Measurements from ENCODE around the gene KIAA0232. TPM values are rescaled to one million over a fixed set of nuclear protein-coding genes. Genes with fewer than 3 reads are reported as not detected.

KIAA0232 gene
- total RNA-seq, 1 donor from 2014 or later, result 14.5 TPM

- H3K4me1 Mint-ChIP-seq (ENCODE audit: low read depth), result peaks cover 16% of the 10 kb centered on the region
- no peaks in the 10 kb centered on the region for H3K9me3 Mint-ChIP-seq
- peaks cover 53% of the 10 kb centered on the region for H3K36me3 Mint-ChIP-seq (ENCODE audit: low read depth)
- intact Hi-C loops (cut with micrococcal nuclease), result no loop called here
- H3K4me3 Mint-ChIP-seq, result no peak overlapping the region
- no peak overlapping the region for H3K27ac Mint-ChIP-seq
- no peaks in the 10 kb centered on the region for H3K27me3 Mint-ChIP-seq (ENCODE audit: insufficient read depth)
- no peak for DNase-seq (ENCODE audit: low spot score)
These were observed 94.5 kb downstream of the KIAA0232 start for GRCh38 chr4:6877067-6877466.

- no peak overlapping the region for H3K4me3 Mint-ChIP-seq
- peaks cover 57% of the 10 kb centered on the region for H3K36me3 Mint-ChIP-seq (ENCODE audit: low read depth)
- DNase-seq (ENCODE audit: low spot score), result no peak
- H3K4me1 Mint-ChIP-seq (ENCODE audit: low read depth), result peaks cover 16% of the 10 kb centered on the region
- H3K9me3 Mint-ChIP-seq, result no peaks in the 10 kb centered on the region
- intact Hi-C loops (cut with micrococcal nuclease), result no loop called here
- H3K27ac Mint-ChIP-seq, result no peak overlapping the region
- H3K27me3 Mint-ChIP-seq (ENCODE audit: insufficient read depth), result no peaks in the 10 kb centered on the region
These were observed 96.0 kb downstream of the KIAA0232 start for GRCh38 chr4:6878451-6879059.

GRCh38 chr4:6880691-6881090 is 98.2 kb downstream of the KIAA0232 start:
- Mint-ChIP-seq H3K4me3 (no peak overlapping the region), H3K4me1 (ENCODE audit: low read depth) (peaks cover 9% of the 10 kb centered on the region), H3K9me3 (no peaks in the 10 kb centered on the region), H3K27me3 (ENCODE audit: insufficient read depth) (no peaks in the 10 kb centered on the region), H3K36me3 (ENCODE audit: low read depth) (peaks cover 57% of the 10 kb centered on the region), H3K27ac (no peak overlapping the region)
- DNase-seq (ENCODE audit: low spot score), result no peak
- intact Hi-C loops (cut with micrococcal nuclease), result no loop called here

DNA sequence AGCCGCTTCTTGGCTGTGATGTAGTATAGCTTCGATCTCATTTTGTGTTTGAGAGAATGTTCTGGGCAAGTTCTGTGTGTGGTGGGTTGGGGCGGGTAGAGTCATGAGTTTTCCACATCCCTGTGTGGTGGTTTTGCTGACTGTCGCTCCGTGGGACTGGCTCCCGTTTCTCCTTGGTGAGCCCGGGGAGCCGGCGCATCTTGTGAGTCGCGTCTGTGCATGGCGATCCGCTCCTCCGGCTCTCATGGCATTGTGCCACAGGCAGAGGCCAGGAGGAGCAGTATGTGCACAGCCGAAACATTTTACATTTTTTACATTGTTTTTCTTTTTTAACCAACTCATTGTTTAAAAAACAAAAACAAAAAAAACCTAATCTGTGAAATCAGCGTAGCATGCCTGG is 99.4 kb downstream of the KIAA0232 start:
- no peak for DNase-seq (ENCODE audit: low spot score)
- Mint-ChIP-seq H3K4me3 (no peak overlapping the region), H3K9me3 (no peaks in the 10 kb centered on the region), H3K27ac (no peak overlapping the region), H3K4me1 (ENCODE audit: low read depth) (peaks cover 7% of the 10 kb centered on the region), H3K27me3 (ENCODE audit: insufficient read depth) (no peaks in the 10 kb centered on the region), H3K36me3 (ENCODE audit: low read depth) (peaks cover 47% of the 10 kb centered on the region)
- intact Hi-C loops (cut with micrococcal nuclease), result no loop called here

DNA sequence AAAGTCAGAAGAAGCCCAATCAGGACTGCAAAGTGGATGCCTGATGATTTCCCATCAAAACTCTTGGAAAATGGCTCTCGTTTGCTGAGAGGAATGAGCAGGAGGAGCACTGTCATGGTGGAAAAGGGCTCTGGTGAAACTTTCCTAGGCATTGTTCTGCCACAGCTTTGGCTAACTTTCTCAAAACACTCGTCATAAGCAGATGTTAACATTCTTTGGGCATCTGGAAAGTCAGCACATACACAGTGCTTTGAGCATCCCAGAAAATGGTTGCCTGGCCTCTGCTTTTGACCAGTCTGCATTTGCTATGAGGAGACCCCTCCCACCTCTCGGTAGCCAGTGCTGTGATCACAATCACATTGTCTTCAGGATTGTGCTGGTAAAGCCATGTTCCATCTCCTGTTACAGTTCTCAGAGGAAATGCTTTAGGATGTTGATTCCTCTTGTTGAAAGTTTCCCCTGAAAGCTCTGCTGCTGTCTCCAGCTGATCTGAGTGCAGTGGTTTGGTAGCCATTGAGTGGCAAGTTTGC is 101.9 kb downstream of the KIAA0232 start:
- Mint-ChIP-seq H3K27ac (no peak overlapping the region), H3K4me3 (no peak overlapping the region), H3K27me3 (ENCODE audit: insufficient read depth) (no peaks in the 10 kb centered on the region), H3K9me3 (no peaks in the 10 kb centered on the region), H3K4me1 (ENCODE audit: low read depth) (peaks cover 5% of the 10 kb centered on the region), H3K36me3 (ENCODE audit: low read depth) (peaks cover 30% of the 10 kb centered on the region)
- intact Hi-C loops (cut with micrococcal nuclease), result no loop called here
- DNase-seq (ENCODE audit: low spot score), result no peak

DNA sequence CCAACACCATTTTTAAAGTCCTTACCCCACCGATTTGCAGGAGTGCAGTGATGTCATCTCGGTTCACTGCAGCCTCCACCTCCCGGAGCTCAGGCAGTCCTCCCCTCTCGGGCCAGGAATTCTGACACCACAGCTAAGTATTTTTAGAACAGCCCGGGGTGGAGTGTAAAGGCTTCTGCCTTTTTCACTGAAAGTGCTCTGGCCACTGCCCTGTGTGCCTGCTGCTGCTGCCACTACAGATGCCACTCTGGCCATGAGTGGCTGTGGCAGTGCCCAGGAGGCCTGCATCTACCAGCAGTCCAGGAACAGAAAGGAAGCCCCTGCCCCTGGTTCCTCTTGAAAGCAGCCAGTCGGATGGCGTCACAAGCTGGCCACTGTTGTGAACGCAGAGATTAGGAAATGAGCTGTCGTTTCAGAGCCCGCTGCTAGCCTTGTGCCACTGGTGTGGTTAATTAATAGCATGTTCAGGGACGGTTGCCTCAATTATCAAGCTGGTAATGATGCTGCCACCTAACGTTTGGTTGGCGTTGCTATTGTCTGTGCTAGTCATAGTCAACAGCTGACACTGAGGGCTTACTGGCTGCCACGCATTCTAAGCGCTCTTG is 103.5 kb downstream of the KIAA0232 start:
- no peak overlapping the region for H3K27ac Mint-ChIP-seq

DNA sequence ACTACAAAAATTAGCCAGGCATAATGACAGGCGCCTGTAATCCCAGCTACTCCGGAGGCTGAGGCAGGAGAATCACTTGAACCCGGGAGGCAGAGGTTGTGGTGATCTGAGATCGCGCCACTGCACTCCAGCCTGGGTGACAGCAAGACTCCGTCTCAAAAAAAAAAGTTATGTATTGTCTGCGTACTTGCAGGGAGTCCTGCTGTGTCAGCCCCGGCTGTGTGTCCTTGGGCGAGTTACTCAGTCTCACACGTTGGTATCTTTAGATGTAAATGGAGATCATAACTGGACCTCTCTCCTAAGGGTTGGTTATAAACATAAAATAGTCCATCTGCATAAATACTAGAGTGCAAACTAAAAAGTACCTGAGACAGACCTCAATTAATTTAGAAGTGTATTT is 104.4 kb downstream of the KIAA0232 start:
- Mint-ChIP-seq H3K27me3 (ENCODE audit: insufficient read depth) (no peaks in the 10 kb centered on the region), H3K9me3 (peaks cover 10% of the 10 kb centered on the region), H3K27ac (no peak overlapping the region), H3K4me3 (no peak overlapping the region), H3K36me3 (ENCODE audit: low read depth) (peaks cover 14% of the 10 kb centered on the region), H3K4me1 (ENCODE audit: low read depth) (peaks cover 11% of the 10 kb centered on the region)
- no peak for DNase-seq (ENCODE audit: low spot score)
- intact Hi-C loops (cut with micrococcal nuclease), result no loop called here

More for the DNA sequence above, 103.5 kb downstream of the KIAA0232 start:
- Mint-ChIP-seq H3K27me3 (ENCODE audit: insufficient read depth) (no peaks in the 10 kb centered on the region), H3K4me3 (no peak overlapping the region), H3K36me3 (ENCODE audit: low read depth) (peaks cover 22% of the 10 kb centered on the region), H3K4me1 (ENCODE audit: low read depth) (peaks cover 5% of the 10 kb centered on the region), H3K9me3 (peaks cover 10% of the 10 kb centered on the region)
- no peak for DNase-seq (ENCODE audit: low spot score)
- intact Hi-C loops (cut with micrococcal nuclease), result no loop called here

DNA sequence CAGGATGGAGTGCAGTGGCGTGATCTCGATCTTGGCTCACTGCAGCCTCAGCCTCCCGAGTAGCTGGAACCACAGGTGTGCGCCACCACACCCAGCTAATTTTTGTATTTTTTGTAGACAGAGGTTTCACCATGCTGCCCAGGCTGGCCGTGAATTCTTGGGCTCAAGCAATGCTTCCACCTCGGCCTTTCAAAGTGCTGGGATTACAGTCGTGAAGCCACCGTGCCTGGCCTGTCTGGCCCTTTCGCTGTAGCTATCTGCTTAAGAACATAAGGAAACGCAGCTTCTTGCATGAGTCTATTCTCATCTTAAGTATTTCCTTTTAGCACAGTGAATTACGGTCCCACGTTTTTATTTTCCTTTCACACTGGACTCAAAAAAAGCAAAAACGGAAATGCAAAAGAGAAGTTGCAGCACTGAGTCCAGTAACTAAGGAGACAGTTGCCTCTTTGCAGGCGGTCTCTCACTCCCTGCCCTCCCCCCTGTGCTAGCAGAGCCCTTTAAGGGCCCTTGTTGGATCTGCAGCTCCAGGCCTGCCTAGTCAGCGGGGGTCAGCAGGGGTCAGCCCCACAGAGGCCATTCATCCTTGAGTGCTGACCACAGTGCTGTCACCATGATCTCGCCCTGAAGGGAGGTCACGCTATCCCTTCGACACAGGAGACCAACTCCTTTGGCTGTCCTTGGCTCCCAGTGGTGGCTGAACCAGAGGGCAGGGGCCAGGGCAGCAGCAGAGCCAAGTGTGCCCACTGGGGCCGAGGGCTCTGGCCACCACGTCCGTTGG is 105.3 kb downstream of the KIAA0232 start:
- Mint-ChIP-seq H3K36me3 (ENCODE audit: low read depth) (peaks cover 6% of the 10 kb centered on the region), H3K9me3 (peaks cover 10% of the 10 kb centered on the region), H3K27me3 (ENCODE audit: insufficient read depth) (no peaks in the 10 kb centered on the region), H3K27ac (no peak overlapping the region), H3K4me3 (no peak overlapping the region), H3K4me1 (ENCODE audit: low read depth) (peaks cover 20% of the 10 kb centered on the region)
- no peak for DNase-seq (ENCODE audit: low spot score)
- intact Hi-C loops (cut with micrococcal nuclease), result no loop called here

DNA sequence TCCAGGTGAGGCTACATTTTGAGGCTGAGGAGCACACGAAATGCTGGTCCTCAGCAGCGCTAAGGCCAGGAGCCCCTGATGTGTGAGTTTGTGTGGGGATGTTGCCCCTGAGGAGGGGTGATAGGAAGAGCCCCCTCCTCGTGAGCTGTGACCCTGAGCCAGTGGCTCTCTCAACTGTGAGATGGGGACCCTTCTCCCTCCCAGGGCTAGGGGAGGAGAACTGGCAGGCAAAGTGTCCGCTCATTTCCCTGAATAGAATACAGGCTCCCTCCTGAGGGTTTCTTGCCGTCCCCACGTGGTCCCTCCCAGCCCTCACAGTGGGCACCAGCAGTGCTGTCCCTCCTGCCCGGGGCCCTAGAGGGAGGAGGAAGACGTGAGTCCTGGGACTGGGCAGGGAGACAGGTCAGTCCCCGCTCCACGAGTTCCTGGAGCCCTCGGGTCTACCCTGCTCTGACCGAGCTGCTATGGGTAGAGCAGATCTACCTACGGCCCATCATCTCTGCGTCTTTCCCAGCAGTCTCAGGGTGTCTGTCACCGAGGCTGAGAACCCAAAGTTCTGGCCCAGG is 106.1 kb downstream of the KIAA0232 start:
- Mint-ChIP-seq H3K9me3 (peaks cover 10% of the 10 kb centered on the region), H3K4me1 (ENCODE audit: low read depth) (peaks cover 28% of the 10 kb centered on the region), H3K36me3 (ENCODE audit: low read depth) (peaks cover 8% of the 10 kb centered on the region), H3K27me3 (ENCODE audit: insufficient read depth) (no peaks in the 10 kb centered on the region), H3K27ac (no peak overlapping the region), H3K4me3 (no peak overlapping the region)
- intact Hi-C loops (cut with micrococcal nuclease), result no loop called here
- no peak for DNase-seq (ENCODE audit: low spot score)

DNA sequence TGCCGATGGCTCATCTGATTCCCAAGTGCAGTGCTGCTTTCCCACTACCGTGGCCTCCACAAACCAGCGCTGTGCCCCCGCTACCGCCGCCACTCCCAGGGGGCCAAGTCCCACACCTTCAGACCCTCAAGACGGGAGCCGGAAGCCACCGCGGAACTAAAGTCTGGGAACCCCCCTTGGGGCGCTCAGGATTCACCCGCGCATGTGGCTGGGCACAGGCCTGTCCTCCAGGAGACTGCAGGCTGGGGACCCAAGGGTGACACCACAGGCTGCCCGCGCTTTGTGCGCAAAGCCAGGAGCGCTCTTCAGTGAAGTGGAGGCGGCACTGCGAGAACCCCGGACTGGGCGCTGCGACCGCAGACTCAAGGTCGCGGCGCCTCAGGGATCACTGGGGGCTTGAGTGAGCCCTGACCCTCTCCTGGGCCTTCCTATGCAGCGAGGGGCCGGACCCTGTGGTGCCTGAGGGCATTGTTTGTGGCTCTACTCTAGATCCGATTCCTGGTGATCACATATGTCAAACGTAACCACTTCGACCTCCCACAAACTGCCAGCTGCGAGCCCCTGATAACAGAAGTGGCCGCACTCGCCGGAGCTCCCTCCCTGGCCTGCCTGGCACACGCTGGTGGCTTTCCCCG is 106.7 kb downstream of the KIAA0232 start:
- intact Hi-C loops (cut with micrococcal nuclease), result no loop called here
- Mint-ChIP-seq H3K9me3 (peaks cover 10% of the 10 kb centered on the region), H3K27me3 (ENCODE audit: insufficient read depth) (no peaks in the 10 kb centered on the region), H3K36me3 (ENCODE audit: low read depth) (peaks cover 11% of the 10 kb centered on the region), H3K27ac (no peak overlapping the region), H3K4me1 (ENCODE audit: low read depth) (peaks cover 35% of the 10 kb centered on the region), H3K4me3 (no peak overlapping the region)
- no peak for DNase-seq (ENCODE audit: low spot score)

- no peak for DNase-seq (ENCODE audit: low spot score)
- peaks cover 35% of the 10 kb centered on the region for H3K4me1 Mint-ChIP-seq (ENCODE audit: low read depth)
- peaks cover 8% of the 10 kb centered on the region for H3K36me3 Mint-ChIP-seq (ENCODE audit: low read depth)
- no peak overlapping the region for H3K4me3 Mint-ChIP-seq
- H3K27me3 Mint-ChIP-seq (ENCODE audit: insufficient read depth), result no peaks in the 10 kb centered on the region
- no peak overlapping the region for H3K27ac Mint-ChIP-seq
- H3K9me3 Mint-ChIP-seq, result peaks cover 10% of the 10 kb centered on the region
- intact Hi-C loops (cut with micrococcal nuclease), result loop anchor here (5.0 to 10.0 kb wide), 2 partner anchors 33 to 1075 kb away; no protein-coding TSS in a partner anchor
These were observed 107.3 kb downstream of the KIAA0232 start for GRCh38 chr4:6889736-6890324.

- intact Hi-C loops (cut with micrococcal nuclease), result loop anchor here (5.0 to 10.0 kb wide), 2 partner anchors 33 to 1074 kb away; no protein-coding TSS in a partner anchor
- Mint-ChIP-seq H3K27ac (no peak overlapping the region), H3K4me1 (ENCODE audit: low read depth) (peaks cover 35% of the 10 kb centered on the region), H3K4me3 (no peak overlapping the region), H3K36me3 (ENCODE audit: low read depth) (peaks cover 7% of the 10 kb centered on the region), H3K27me3 (ENCODE audit: insufficient read depth) (no peaks in the 10 kb centered on the region), H3K9me3 (peaks cover 10% of the 10 kb centered on the region)
- DNase-seq (ENCODE audit: low spot score), result no peak
These were observed 107.8 kb downstream of the KIAA0232 start for GRCh38 chr4:6890358-6890757.
